Mucosa of rectum (tissue), 2 donors: ENCODE measurements around the gene ADCY1.

Source experiments
- H3K27ac ChIP-seq, 2 donors: one replicate each; pipeline ENCODE4 v1.7.0; 2013; ENCODE audit warnings: inconsistent platforms in 2 of 2, low read depth in 2 of 2, low read length in 2 of 2
- H3K27me3 ChIP-seq, 2 donors: one replicate each; pipeline ENCODE4 v1.7.0; 2013; ENCODE audit warnings: low read length in 2 of 2; ENCODE audit not compliant: control insufficient read depth in 2 of 2, insufficient read depth in 2 of 2
- H3K36me3 ChIP-seq, 2 donors: one replicate each; pipeline ENCODE4 v1.7.0; 2013; ENCODE audit warnings: low read length in 2 of 2; ENCODE audit not compliant: control insufficient read depth in 2 of 2, insufficient read depth in 2 of 2
- H3K4me1 ChIP-seq, 2 donors: one replicate each; pipeline ENCODE4 v1.7.0; 2013; ENCODE audit warnings: low read length in 2 of 2, mild to moderate bottlenecking in 1 of 2; ENCODE audit not compliant: control insufficient read depth in 2 of 2, insufficient read depth in 2 of 2
- H3K4me3 ChIP-seq, 2 donors: one replicate each; pipeline ENCODE4 v1.7.0; 2013; ENCODE audit warnings: low read length in 2 of 2
- H3K9ac ChIP-seq, 2 donors: one replicate each; pipeline ENCODE4 v1.7.0; 2013; ENCODE audit warnings: low read length in 2 of 2, low read depth in 1 of 2, mild to moderate bottlenecking in 1 of 2
- H3K9me3 ChIP-seq, 2 donors: one replicate each; pipeline ENCODE4 v1.7.0; 2013; ENCODE audit warnings: low read length in 2 of 2; ENCODE audit not compliant: control insufficient read depth in 2 of 2
- donor health status: healthy.
- donor health status: Normal muscosa, but diverticular disease.

ADCY1 gene

DNA sequence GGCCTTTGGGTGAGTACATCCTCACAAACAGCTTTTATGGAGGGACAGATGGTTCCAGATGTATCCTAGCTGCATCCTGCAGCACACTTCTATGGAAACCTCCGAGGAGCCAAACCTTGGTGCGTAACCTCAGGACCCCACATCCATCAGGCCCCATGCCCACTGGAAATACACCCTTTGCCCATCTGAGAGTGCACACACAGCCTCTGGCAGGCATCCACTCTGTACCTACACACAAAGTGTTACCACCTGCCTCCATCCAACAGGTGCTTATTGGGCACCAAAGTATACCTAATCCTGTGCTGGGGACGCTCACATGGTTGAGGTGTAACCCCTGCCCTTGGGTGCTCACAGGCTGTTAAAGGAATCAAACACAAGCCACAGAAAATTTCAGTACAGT lies 117.9 kb downstream of the ADCY1 start:
- no peaks in the 10 kb centered on the region for H3K36me3 ChIP-seq
- no peaks in the 10 kb centered on the region for H3K27me3 ChIP-seq
- no peak overlapping the region for H3K9ac ChIP-seq
- H3K9me3 ChIP-seq = no peaks in the 10 kb centered on the region
- no peaks in the 10 kb centered on the region for H3K4me1 ChIP-seq
- no peak overlapping the region for H3K4me3 ChIP-seq
- no peak overlapping the region for H3K27ac ChIP-seq

DNA sequence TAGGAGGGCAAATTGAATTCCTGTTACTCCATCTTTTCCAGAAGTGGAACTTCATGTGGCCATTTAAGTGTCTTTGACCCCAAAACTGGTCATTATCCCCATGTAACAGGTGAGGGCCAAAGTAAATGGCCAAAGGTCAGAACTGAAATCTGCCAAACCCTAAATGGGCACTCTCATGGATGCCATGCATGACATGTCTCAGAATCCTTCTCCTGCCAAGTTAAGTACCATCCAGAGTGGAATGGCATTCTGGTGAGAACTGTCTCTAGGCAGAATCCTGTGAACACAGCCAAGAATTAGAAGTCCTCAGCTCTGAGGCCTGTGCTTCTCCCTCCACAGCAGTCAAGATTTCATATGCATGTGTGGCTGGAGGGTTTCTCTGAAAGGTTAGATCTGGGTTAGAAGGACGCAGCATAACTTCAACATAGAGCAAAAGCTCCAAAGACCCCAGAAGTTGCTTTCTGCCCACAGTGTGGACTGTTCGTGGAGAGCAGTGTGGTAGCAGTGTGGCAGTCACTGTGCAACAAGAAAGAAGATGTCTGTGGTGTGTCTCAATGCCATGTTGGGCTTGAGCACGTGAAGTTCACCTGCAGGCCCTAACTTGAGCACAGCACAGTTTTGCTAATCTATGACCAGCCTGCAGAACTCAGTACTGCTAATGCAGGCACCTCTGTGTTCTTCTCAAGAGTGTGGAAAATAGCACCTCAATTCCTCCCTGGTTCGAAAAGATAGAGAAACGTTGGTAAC lies 121.3 kb downstream of the ADCY1 start:
- Histone ChIP-seq H3K36me3 (no peaks in the 10 kb centered on the region), H3K27me3 (no peaks in the 10 kb centered on the region), H3K27ac (no peak overlapping the region), H3K4me1 (no peaks in the 10 kb centered on the region), H3K9ac (no peak overlapping the region), H3K9me3 (no peaks in the 10 kb centered on the region), H3K4me3 (no peak overlapping the region)

- H3K4me1 ChIP-seq = no peaks in the 10 kb centered on the region
- H3K9ac ChIP-seq = no peak overlapping the region
- H3K36me3 ChIP-seq = no peaks in the 10 kb centered on the region
- H3K27me3 ChIP-seq = no peaks in the 10 kb centered on the region
- no peak overlapping the region for H3K27ac ChIP-seq
- no peak overlapping the region for H3K4me3 ChIP-seq
- H3K9me3 ChIP-seq = no peaks in the 10 kb centered on the region
These were observed 122.3 kb downstream of the ADCY1 start for GRCh38 chr7:45696476-45696875.

- H3K27me3 ChIP-seq = no peaks in the 10 kb centered on the region
- no peak overlapping the region for H3K27ac ChIP-seq
- no peaks in the 10 kb centered on the region for H3K4me1 ChIP-seq
- no peaks in the 10 kb centered on the region for H3K36me3 ChIP-seq
- H3K9me3 ChIP-seq = no peaks in the 10 kb centered on the region
- no peak overlapping the region for H3K9ac ChIP-seq
- H3K4me3 ChIP-seq = no peak overlapping the region
These were observed 123.5 kb downstream of the ADCY1 start for GRCh38 chr7:45697576-45698136.

GRCh38 chr7:45698303-45699014 lies 124.3 kb downstream of the ADCY1 start:
- H3K4me1 ChIP-seq = no peaks in the 10 kb centered on the region

GRCh38 chr7:45699015-45699309 lies 124.8 kb downstream of the ADCY1 start:
- Histone ChIP-seq H3K27me3 (no peaks in the 10 kb centered on the region), H3K4me3 (no peak overlapping the region), H3K9me3 (no peaks in the 10 kb centered on the region), H3K9ac (no peak overlapping the region), H3K27ac (no peak overlapping the region), H3K4me1 (no peaks in the 10 kb centered on the region), H3K36me3 (no peaks in the 10 kb centered on the region)

More at GRCh38 chr7:45698303-45699014, 124.3 kb downstream of the ADCY1 start:
- Histone ChIP-seq H3K36me3 (no peaks in the 10 kb centered on the region), H3K27ac (no peak overlapping the region), H3K4me3 (no peak overlapping the region), H3K9me3 (no peaks in the 10 kb centered on the region), H3K27me3 (no peaks in the 10 kb centered on the region), H3K9ac (no peak overlapping the region)

- H3K27me3 ChIP-seq = no peaks in the 10 kb centered on the region
- H3K36me3 ChIP-seq = no peaks in the 10 kb centered on the region
- no peak overlapping the region for H3K9ac ChIP-seq
- H3K27ac ChIP-seq = no peak overlapping the region
- no peaks in the 10 kb centered on the region for H3K9me3 ChIP-seq
- H3K4me3 ChIP-seq = no peak overlapping the region
- no peaks in the 10 kb centered on the region for H3K4me1 ChIP-seq
These were observed 125.7 kb downstream of the ADCY1 start for GRCh38 chr7:45699726-45700390.

GRCh38 chr7:45700556-45700955 lies 126.4 kb downstream of the ADCY1 start:
- H3K9me3 ChIP-seq = no peaks in the 10 kb centered on the region
- no peak overlapping the region for H3K27ac ChIP-seq
- H3K4me3 ChIP-seq = no peak overlapping the region
- H3K4me1 ChIP-seq = no peaks in the 10 kb centered on the region
- no peaks in the 10 kb centered on the region for H3K27me3 ChIP-seq
- no peak overlapping the region for H3K9ac ChIP-seq
- no peaks in the 10 kb centered on the region for H3K36me3 ChIP-seq

DNA sequence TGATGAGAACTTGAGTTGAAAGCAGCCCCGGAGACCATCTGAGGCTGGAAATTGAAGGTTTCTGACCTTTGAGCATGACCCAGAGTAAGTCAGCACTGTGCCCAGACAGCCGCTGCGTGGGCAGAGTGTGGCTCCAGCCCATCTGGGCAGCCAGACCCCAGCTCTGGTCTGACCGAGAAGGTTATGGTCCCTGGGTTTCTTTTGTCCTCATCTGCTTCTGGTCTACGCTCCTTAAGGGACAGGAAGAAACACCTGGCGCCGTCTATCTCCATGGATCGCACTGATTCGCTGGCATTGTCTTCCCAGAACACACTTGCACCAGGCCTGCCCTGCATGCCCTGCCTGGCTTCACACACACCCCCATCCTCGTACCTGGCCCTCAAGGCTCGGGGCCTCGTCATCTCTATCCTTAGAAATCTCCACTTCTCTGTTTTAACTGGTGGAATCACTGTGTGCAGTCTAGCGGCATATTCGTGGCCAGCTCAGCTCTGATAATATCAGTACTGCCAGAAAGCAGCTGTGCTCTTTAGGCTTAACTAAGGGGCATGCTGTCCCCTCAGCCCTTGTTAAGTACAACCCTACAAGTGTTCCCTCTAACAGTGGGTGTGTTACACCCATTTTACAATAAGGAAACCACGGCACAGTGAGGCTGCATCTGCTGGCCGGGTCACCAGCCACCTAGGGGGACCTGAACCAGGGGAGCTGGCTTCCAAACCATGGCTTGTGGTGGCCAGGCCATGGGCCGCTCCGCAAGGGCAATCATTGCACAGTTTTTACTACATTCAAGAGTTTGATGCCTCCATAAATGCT lies 127.7 kb downstream of the ADCY1 start:
- H3K27me3 ChIP-seq = no peaks in the 10 kb centered on the region
- H3K9me3 ChIP-seq = no peaks in the 10 kb centered on the region
- H3K36me3 ChIP-seq = no peaks in the 10 kb centered on the region
- no peak overlapping the region for H3K9ac ChIP-seq
- no peak overlapping the region for H3K4me3 ChIP-seq
- H3K4me1 ChIP-seq = no peaks in the 10 kb centered on the region
- no peak overlapping the region for H3K27ac ChIP-seq
